Colonic mucosa (tissue), 4 donors: ENCODE data around the gene LRIG1. TPM values are rescaled to one million over a fixed set of nuclear protein-coding genes. Genes with fewer than 3 reads are reported as not detected.

Source experiments
- DNase-seq: peaks from one replicate; pipeline ENCODE4 v3.0.0-alpha.2; 2020
- H3K27ac ChIP-seq: fragments of 200-600 bp; one replicate; pipeline ENCODE4 v1.8.0; 2021
- H3K27me3 ChIP-seq: fragments of 200-600 bp; one replicate; pipeline ENCODE4 v1.8.0; 2021
- H3K36me3 ChIP-seq: fragments of 200-600 bp; one replicate; pipeline ENCODE4 v1.8.0; 2021
- H3K4me1 ChIP-seq: fragments of 200-600 bp; one replicate; pipeline ENCODE4 v1.8.0; 2021; ENCODE audit warnings: mild to moderate bottlenecking
- H3K4me3 ChIP-seq: fragments of 200-600 bp; one replicate; pipeline ENCODE4 v1.8.0; 2021
- H3K9ac ChIP-seq, 2 donors: one replicate each; pipeline ENCODE4 v1.7.0; 2013; ENCODE audit warnings: control low read depth in 2 of 2, low read depth in 2 of 2, low read length in 2 of 2
- H3K9me3 ChIP-seq: fragments of 200-600 bp; one replicate; pipeline ENCODE4 v1.8.0; 2021
- intact Hi-C: fragments of 100-400 bp; cut with DNase I; formaldehyde crosslinking; loops from one replicate; pipeline ENCODE4 v1.14.1; 2022
- total RNA-seq, 2 donors: library from RNA; stranded (reverse); fragmentation: NEBNext Ultra II Directional in 1 of 2; extraction: Animal tissue kit (Norgen Biotek cat#: 25700) in 1 of 2; gene quantifications; one replicate each; pipeline ENCODE4 v1.2.1, GENCODE V29; 2021
- TF ChIP-seq, protein P1 (sequence below): fragments of 200-600 bp; IDR thresholded peaks from one replicate; pipeline ENCODE4 v1.8.0; 2022; ENCODE audit warnings: antibody characterized with exemption, mild to moderate bottlenecking
- donor health status: healthy.
- donor health status: DM: no; HTN: no; CAD: no.
- donor health status: DM: no; HTN: no; CAD: no.

Gene LRIG1
- total RNA-seq, 2 donors from 2014 or later, result 43.9 to 57.5 TPM

GRCh38 chr3:66518126-66518525 lies 17.3 kb upstream of the LRIG1 start:
- TF ChIP-seq, protein P1, sequence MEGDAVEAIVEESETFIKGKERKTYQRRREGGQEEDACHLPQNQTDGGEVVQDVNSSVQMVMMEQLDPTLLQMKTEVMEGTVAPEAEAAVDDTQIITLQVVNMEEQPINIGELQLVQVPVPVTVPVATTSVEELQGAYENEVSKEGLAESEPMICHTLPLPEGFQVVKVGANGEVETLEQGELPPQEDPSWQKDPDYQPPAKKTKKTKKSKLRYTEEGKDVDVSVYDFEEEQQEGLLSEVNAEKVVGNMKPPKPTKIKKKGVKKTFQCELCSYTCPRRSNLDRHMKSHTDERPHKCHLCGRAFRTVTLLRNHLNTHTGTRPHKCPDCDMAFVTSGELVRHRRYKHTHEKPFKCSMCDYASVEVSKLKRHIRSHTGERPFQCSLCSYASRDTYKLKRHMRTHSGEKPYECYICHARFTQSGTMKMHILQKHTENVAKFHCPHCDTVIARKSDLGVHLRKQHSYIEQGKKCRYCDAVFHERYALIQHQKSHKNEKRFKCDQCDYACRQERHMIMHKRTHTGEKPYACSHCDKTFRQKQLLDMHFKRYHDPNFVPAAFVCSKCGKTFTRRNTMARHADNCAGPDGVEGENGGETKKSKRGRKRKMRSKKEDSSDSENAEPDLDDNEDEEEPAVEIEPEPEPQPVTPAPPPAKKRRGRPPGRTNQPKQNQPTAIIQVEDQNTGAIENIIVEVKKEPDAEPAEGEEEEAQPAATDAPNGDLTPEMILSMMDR, result no peak
- DNase-seq, result no peak
- intact Hi-C loops, result no loop called here
- Histone ChIP-seq H3K9ac (no peak overlapping the region), H3K27ac (no peak overlapping the region), H3K27me3 (no peaks in the 10 kb centered on the region), H3K4me3 (no peak overlapping the region), H3K9me3 (no peaks in the 10 kb centered on the region), H3K4me1 (no peaks in the 10 kb centered on the region), H3K36me3 (no peaks in the 10 kb centered on the region)

DNA sequence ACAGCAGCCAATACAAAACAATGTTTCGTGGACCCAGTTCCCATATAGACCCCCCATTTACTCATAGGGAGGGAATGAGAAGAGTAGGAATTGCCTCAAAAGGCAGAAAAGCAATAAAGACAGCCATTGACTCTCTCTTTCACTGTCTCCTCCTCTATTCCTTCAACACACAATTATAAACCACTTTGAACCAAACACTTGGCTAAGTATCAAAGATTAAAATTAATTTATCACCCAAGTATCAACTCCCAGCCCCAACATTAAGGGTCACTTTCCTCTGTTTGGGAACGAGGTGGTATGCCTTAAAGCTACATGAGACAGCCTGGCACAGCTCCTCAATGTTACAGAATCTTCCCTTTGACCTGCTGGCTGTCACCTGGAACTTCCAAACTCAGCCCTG lies 16.4 kb upstream of the LRIG1 start:
- no peak overlapping the region for H3K9ac ChIP-seq
- intact Hi-C loops, result no loop called here
- no peaks in the 10 kb centered on the region for H3K27me3 ChIP-seq
- no peaks in the 10 kb centered on the region for H3K9me3 ChIP-seq
- H3K4me3 ChIP-seq, result no peak overlapping the region
- no peaks in the 10 kb centered on the region for H3K36me3 ChIP-seq
- TF ChIP-seq, protein P1, result no peak
- DNase-seq, result no peak
- no peak overlapping the region for H3K27ac ChIP-seq
- no peaks in the 10 kb centered on the region for H3K4me1 ChIP-seq

DNA sequence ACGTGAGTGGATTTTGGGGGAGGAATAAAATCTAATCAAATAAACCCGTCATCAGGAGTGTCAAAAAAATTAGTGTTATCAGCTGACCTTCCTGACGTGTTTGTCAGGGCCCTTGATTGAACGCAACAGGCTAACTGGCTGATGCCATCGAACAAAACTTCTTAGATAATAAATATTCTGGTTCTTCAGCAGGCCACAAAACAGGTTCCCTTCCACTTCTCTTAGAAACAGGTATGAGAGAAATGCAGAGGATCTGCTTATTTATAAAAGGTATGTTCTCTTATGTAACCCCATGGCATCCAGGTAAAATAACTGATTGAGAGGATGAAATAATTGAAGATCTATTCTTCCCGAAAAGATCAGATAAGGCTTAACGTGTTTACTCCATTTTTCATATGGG lies 7.6 kb upstream of the LRIG1 start:
- no peak overlapping the region for H3K9ac ChIP-seq
- no peaks in the 10 kb centered on the region for H3K36me3 ChIP-seq
- DNase-seq, result no peak
- no peak overlapping the region for H3K27ac ChIP-seq
- H3K4me3 ChIP-seq, result no peak overlapping the region
- H3K27me3 ChIP-seq, result no peaks in the 10 kb centered on the region
- no peaks in the 10 kb centered on the region for H3K9me3 ChIP-seq
- intact Hi-C loops, result no loop called here
- peaks cover 7% of the 10 kb centered on the region for H3K4me1 ChIP-seq
- TF ChIP-seq, protein P1, result no peak

GRCh38 chr3:66507423-66508260 lies 6.8 kb upstream of the LRIG1 start:
- Histone ChIP-seq H3K27ac (no peak overlapping the region), H3K9me3 (no peaks in the 10 kb centered on the region), H3K27me3 (no peaks in the 10 kb centered on the region), H3K36me3 (no peaks in the 10 kb centered on the region), H3K9ac (no peak overlapping the region), H3K4me3 (no peak overlapping the region), H3K4me1 (peaks cover 7% of the 10 kb centered on the region)
- TF ChIP-seq, protein P1, result no peak
- intact Hi-C loops, result no loop called here
- no peak for DNase-seq

GRCh38 chr3:66506154-66506553 lies 5.3 kb upstream of the LRIG1 start:
- Histone ChIP-seq H3K4me3 (no peak overlapping the region), H3K9ac (no peak overlapping the region), H3K4me1 (peaks cover 7% of the 10 kb centered on the region), H3K36me3 (no peaks in the 10 kb centered on the region), H3K9me3 (no peaks in the 10 kb centered on the region), H3K27ac (no peak overlapping the region), H3K27me3 (no peaks in the 10 kb centered on the region)
- TF ChIP-seq, protein P1, result no peak
- no peak for DNase-seq
- intact Hi-C loops, result no loop called here
